Measurements from ENCODE around the gene CDH13. TPM values are rescaled to one million over a fixed set of nuclear protein-coding genes. Genes with fewer than 3 reads are reported as not detected.
A peak's percentile ranks its signal among the peaks of the same experiment; 100 is the strongest.

The CDH13 gene
- total and polyA plus RNA-seq, 10 of the 15 experiments (the other 5 are each of a cell fraction or from before 2014, with no cell fraction given) = under 0.01 to 0.05 TPM; not detected in 8

GRCh38 chr16:82658796-82659195 is 32.0 kb downstream of the CDH13 start:
- Histone ChIP-seq H3K4me2 (ENCODE audit: control insufficient read depth, insufficient read depth) (no peak overlapping the region), H3K27ac (ENCODE audit: control insufficient read depth, insufficient read depth) (no peak overlapping the region), H4K20me1 (ENCODE audit: control insufficient read depth, insufficient read depth) (no peaks in the 10 kb centered on the region), H3K4me1 (ENCODE audit: control insufficient read depth, insufficient read depth, low read length) (peaks cover 25% of the 10 kb centered on the region), H3K9ac (ENCODE audit: control insufficient read depth, insufficient read depth, low read length) (no peak overlapping the region), H3K79me2 (ENCODE audit: control insufficient read depth, insufficient read depth, low read length) (no peaks in the 10 kb centered on the region), H3K9me3 (replicated peaks; ENCODE audit: control insufficient read depth, insufficient read depth, low read length) (peaks cover 3% of the 10 kb centered on the region; the same call in 1 of the 3 replicates), H3K4me3 (no peak overlapping the region), H3K27me3 (replicated peaks in 1 of 2; ENCODE audit: control insufficient read depth in 2 of 2, insufficient read depth in 2 of 2, low read length in 1 of 2) (0 out of 4 replicates have a peak, but pooled peaks cover 0 to 1% of the 10 kb centered on the region in 2 experiments), H2AFZ (ENCODE audit: control insufficient read depth, low read depth, low read length) (no peak overlapping the region), H3K36me3 (ENCODE audit: control insufficient read depth in 2 of 2, insufficient read depth in 2 of 2, low read length in 1 of 2) (no peaks in the 10 kb centered on the region)
- RAD21 ChIA-PET (ENCODE audit: unreplicated experiment) = no interaction called here
- TF ChIP-seq TBL1XR1 (IDR thresholded peaks at IDR 0.05; ENCODE audit: low read depth, low read length) (no peak), SMAD1 (IDR thresholded peaks at IDR 0.05; ENCODE audit: low read depth, partially characterized antibody) (no peak)
- ATAC-seq (no peak), DNase-seq (ENCODE audit: low read depth, low spot score) (no peak), FAIRE-seq (no peak)
- CTCF ChIA-PET = interaction anchor here (1.5 to 10.3 kb wide), 2 partner anchors 17 to 28 kb away, joined by 4 to 100 read pairs; no protein-coding TSS in a partner anchor
- intact Hi-C loops (cut with micrococcal nuclease; ENCODE audit: unreplicated experiment) (loop anchor here (10.0 kb wide), 1 partner anchor 1654 kb away; the partner anchor contains the start of genes CENPN and CMC2), in situ Hi-C loops (cut with MboI) (no loop called here)
- POLR2A ChIA-PET = no interaction called here
- SMC1A ChIA-PET (ENCODE audit: uncharacterized antibody, unreplicated experiment) = interaction anchor here (1.2 kb wide), 1 partner anchor 16 kb away, joined by 3 read pairs; no protein-coding TSS in a partner anchor
- 47% methylated on average over 2 of the region's 2 CpGs for WGBS (ENCODE audit: insufficient coverage, insufficient replicate concordance, low lambda C conversion rate, missing lambda C conversion rate)
- BruUV-seq (replicated peaks) = no TSS peak

- BruUV-seq (replicated peaks) = no TSS peak
- Histone ChIP-seq H3K4me3 (no peak overlapping the region), H3K4me1 (ENCODE audit: control insufficient read depth, insufficient read depth, low read length) (peaks cover 14% of the 10 kb centered on the region), H2AFZ (ENCODE audit: control insufficient read depth, low read depth, low read length) (no peak overlapping the region), H3K36me3 (ENCODE audit: control insufficient read depth in 2 of 2, insufficient read depth in 2 of 2, low read length in 1 of 2) (no peaks in the 10 kb centered on the region), H3K79me2 (ENCODE audit: control insufficient read depth, insufficient read depth, low read length) (no peaks in the 10 kb centered on the region), H3K4me2 (ENCODE audit: control insufficient read depth, insufficient read depth) (peak overlapping the region; percentile 27; the same call in 1 of the 2 replicates), H3K27ac (ENCODE audit: control insufficient read depth, insufficient read depth) (no peak overlapping the region), H3K9ac (ENCODE audit: control insufficient read depth, insufficient read depth, low read length) (no peak overlapping the region), H4K20me1 (ENCODE audit: control insufficient read depth, insufficient read depth) (no peaks in the 10 kb centered on the region), H3K27me3 (replicated peaks in 1 of 2; ENCODE audit: control insufficient read depth in 2 of 2, insufficient read depth in 2 of 2, low read length in 1 of 2) (0 out of 4 replicates have a peak, but pooled peaks cover 0 to 1% of the 10 kb centered on the region in 2 experiments), H3K9me3 (replicated peaks; ENCODE audit: control insufficient read depth, insufficient read depth, low read length) (peaks cover 3% of the 10 kb centered on the region; the same call in 1 of the 3 replicates)
- peak; percentile 71 for ATAC-seq
- DNase-seq (ENCODE audit: low read depth, low spot score) = no peak
- 31% methylated on average over 8 of the region's 8 CpGs for WGBS (ENCODE audit: insufficient coverage, insufficient replicate concordance, low lambda C conversion rate, missing lambda C conversion rate)
- no peak for FAIRE-seq
- POLR2A ChIA-PET = interaction anchor here (0.7 kb wide), 1 partner anchor 8 kb away, joined by 4 read pairs; no protein-coding TSS in a partner anchor
- intact Hi-C loops (cut with micrococcal nuclease; ENCODE audit: unreplicated experiment) (no loop called here), in situ Hi-C loops (cut with MboI) (no loop called here)
- CTCF ChIA-PET = interaction anchor here (1.0 to 1.1 kb wide), 2 partner anchors 12 to 16 kb away, joined by 3 read pairs; no protein-coding TSS in a partner anchor
- SMC1A ChIA-PET (ENCODE audit: uncharacterized antibody, unreplicated experiment) = interaction anchor here (0.8 kb wide), 1 partner anchor 19 kb away, joined by 3 read pairs; no protein-coding TSS in a partner anchor
- RAD21 ChIA-PET (ENCODE audit: unreplicated experiment) = no interaction called here
- no peak for TF ChIP-seq RELA (IDR thresholded peaks at IDR 0.05; ENCODE audit: borderline replicate concordance, partially characterized antibody)
- TF ChIP-seq MTA3 (IDR thresholded peaks at IDR 0.05; ENCODE audit: borderline replicate concordance, low read length) = no peak
- TF ChIP-seq ETV6 (conservative IDR thresholded peaks at IDR 0.05 in 1 of 2, IDR thresholded peaks at IDR 0.05 in 1 of 2; ENCODE audit: borderline replicate concordance in 1 of 2, low read depth in 1 of 2) = no peak
- TF ChIP-seq CEBPB (IDR thresholded peaks at IDR 0.05; ENCODE audit: borderline replicate concordance in 1 of 2, low read depth in 2 of 2, low read length in 2 of 2) = no peak
- no peak for TF ChIP-seq HDAC6 (IDR thresholded peaks at IDR 0.05; ENCODE audit: unreplicated experiment)
- no peak for TF ChIP-seq POU2F2 (IDR thresholded peaks at IDR 0.05; ENCODE audit: borderline replicate concordance, low read depth, low read length)
- peak; percentile 39; the same call in 1 of the 2 replicates for TF ChIP-seq NFIC (IDR thresholded peaks at IDR 0.05; ENCODE audit: low read depth, low read length)
- no peak for TF ChIP-seq BRCA1 (IDR thresholded peaks at IDR 0.05; ENCODE audit: low read depth, low read length)
- 0 out of 2 replicates have a peak, but pooled peaks have one; percentile 24 for TF ChIP-seq CBFB (IDR thresholded peaks at IDR 0.05; ENCODE audit: low read depth)
- 0 out of 4 replicates have a peak, but pooled peaks of 1 of the 2 experiments have one; percentile 28 for TF ChIP-seq SRF (IDR thresholded peaks at IDR 0.05; ENCODE audit: low read depth in 2 of 2, low read length in 2 of 2)
- no peak for TF ChIP-seq ZZZ3 (IDR thresholded peaks at IDR 0.05; ENCODE audit: control insufficient read depth, insufficient read length, low read depth)
- TF ChIP-seq RUNX3 (IDR thresholded peaks at IDR 0.05; ENCODE audit: low read length) = peak; percentile 68; the same call in 1 of the 2 replicates
- TF ChIP-seq TARDBP (IDR thresholded peaks at IDR 0.05; ENCODE audit: borderline replicate concordance) = no peak
- peak; percentile 42; the same call in 1 of the 2 replicates for TF ChIP-seq PKNOX1 (IDR thresholded peaks at IDR 0.05)
- no peak for TF ChIP-seq IKZF2 (IDR thresholded peaks at IDR 0.05)
Observed at GRCh38 chr16:82660075-82660645, 33.4 kb downstream of the CDH13 start.
